T-cell (primary cell): Measurements from ENCODE around the gene CELSR1. TPM values are rescaled to one million over a fixed set of nuclear protein-coding genes. Genes with fewer than 3 reads are reported as not detected.

Experiments used
- ATAC-seq, 4 experiments: fragments of 200-7000 bp in 3 of 4; fragments of 150-1000 bp in 1 of 4; cut with Tn5 transposase; replicated peaks in 1 of 4; 1 replicate in 3 of 4; 2 replicates in 1 of 4; pipeline ENCODE4 v1.10.0; 2021; ENCODE audit warnings: moderate library complexity in 3 of 4, mild to moderate bottlenecking in 2 of 4, moderate number of reproducible peaks in 1 of 4
- CTCF ChIA-PET, 2 donors: fragments of 300-600 bp; sonication (Branson Sonifier 250); formaldehyde crosslinking; loops; one replicate each; lab custom pipeline; 2022; ENCODE audit warnings: antibody characterized with exemption in 2 of 2; lab: Charles Lee
- POLR2A ChIA-PET, 2 donors: fragments of 300-600 bp; sonication (Branson Sonifier 250); formaldehyde crosslinking; loops; one replicate each; lab custom pipeline; 2022; ENCODE audit warnings: antibody characterized with exemption in 2 of 2; lab: Charles Lee
- DNase-seq, 35 experiments: peaks; one replicate each; pipeline versions ENCODE4 v3.0.0 to v3.0.0-alpha.2; 2013 to 2023
- H3K27ac ChIP-seq: one replicate; pipeline ENCODE4 v1.5.1; 2013; ENCODE audit warnings: low read length
- H3K27me3 ChIP-seq, 2 experiments: replicated peaks in 1 of 2; 1 replicate in 1 of 2; 2 replicates in 1 of 2; pipeline versions ENCODE4 v1.6.1 to v1.7.0; 2013; ENCODE audit warnings: low read length in 1 of 2, mixed read lengths in 1 of 2; ENCODE audit not compliant: control insufficient read depth in 2 of 2, insufficient read depth in 2 of 2; ENCODE audit errors: extremely low read depth in 1 of 2
- H3K36me3 ChIP-seq, 2 donors: 1 replicate in 1 of 2; 2 replicates in 1 of 2; pipeline versions ENCODE4 v1.6.1 to v1.7.0; 2013; ENCODE audit warnings: low read length in 1 of 2; ENCODE audit not compliant: control insufficient read depth in 2 of 2, insufficient read depth in 1 of 2; ENCODE audit errors: extremely low read depth in 1 of 2
- H3K4me1 ChIP-seq, 2 experiments: 1 replicate in 1 of 2; 2 replicates in 1 of 2; pipeline versions ENCODE4 v1.6.1 to v1.7.0; 2013; ENCODE audit warnings: low read length in 2 of 2, mixed read lengths in 1 of 2; ENCODE audit not compliant: insufficient read depth in 2 of 2, control insufficient read depth in 1 of 2; ENCODE audit errors: extremely low read depth in 1 of 2
- H3K4me3 ChIP-seq, 2 donors: 1 replicate in 1 of 2; 2 replicates in 1 of 2; pipeline versions ENCODE4 v1.5.1 to v1.7.0; 2013; ENCODE audit warnings: mild to moderate bottlenecking in 2 of 2, low read length in 1 of 2, moderate library complexity in 1 of 2; ENCODE audit not compliant: control insufficient read depth in 1 of 2; ENCODE audit errors: extremely low read depth in 1 of 2
- H3K9me3 ChIP-seq: 2 replicates; pipeline ENCODE4 v1.7.0; 2013
- H3K27ac Mint-ChIP-seq, 2 donors: one replicate each; pipeline ENCODE4 v1.8.0; 2020 to 2021; ENCODE audit warnings: mild to moderate bottlenecking in 2 of 2, mixed read lengths in 2 of 2
- H3K27me3 Mint-ChIP-seq, 2 donors: one replicate each; pipeline ENCODE4 v1.8.0; 2021 to 2022; ENCODE audit warnings: mixed read lengths in 2 of 2
- H3K36me3 Mint-ChIP-seq: one replicate; pipeline ENCODE4 v1.8.0; 2021; ENCODE audit warnings: mixed read lengths
- H3K4me1 Mint-ChIP-seq, 3 donors: one replicate each; pipeline ENCODE4 v1.8.0; 2020 to 2022; ENCODE audit warnings: mixed read lengths in 3 of 3, mild to moderate bottlenecking in 1 of 3
- H3K4me3 Mint-ChIP-seq, 3 donors: one replicate each; pipeline ENCODE4 v1.8.0; 2020 to 2022; ENCODE audit warnings: mild to moderate bottlenecking in 3 of 3, mixed read lengths in 3 of 3, moderate library complexity in 3 of 3
- H3K9me3 Mint-ChIP-seq, 3 donors: one replicate each; pipeline ENCODE4 v1.8.0; 2020 to 2022; ENCODE audit warnings: mixed read lengths in 3 of 3
- WGBS: methylation state at CpG from one replicate; pipeline ENCODE4 v1.1.5; 2013; ENCODE audit warnings: missing lambda C conversion rate; ENCODE audit not compliant: insufficient coverage; 5-methylcytosine and 5-hydroxymethylcytosine counted together
- total RNA-seq, 35 experiments: library from RNA in 6 of 35; stranded (reverse) in 6 of 35; fragments of 120-200 nt in 1 of 35; gene quantifications; one replicate each; pipeline versions ENCODE4 v1.2.1 to v1.2.4 and lab custom pipeline; 2013 to 2026

CELSR1 gene
- total RNA-seq, 5 donors from 2014 or later (not counting 1 experiment from before 2014, with no cell fraction given), result 1.1 to 2.7 (median 1.6) TPM

- ChIA-PET POLR2A (no interaction called here), CTCF (no interaction called here)
- Histone ChIP-seq H3K27me3 (no peaks in the 10 kb centered on the region), H3K4me3 (no peak overlapping the region), H3K9me3 (no peaks in the 10 kb centered on the region), H3K36me3 (peaks cover 43 to 92% of the 10 kb centered on the region in 2 donors), H3K27ac (no peak overlapping the region), H3K4me1 (no peaks in the 10 kb centered on the region)
- Mint-ChIP-seq H3K4me1 (no peaks in the 10 kb centered on the region), H3K9me3 (no peaks in the 10 kb centered on the region), H3K27ac (no peak overlapping the region), H3K36me3 (peaks cover 51% of the 10 kb centered on the region), H3K4me3 (no peak overlapping the region), H3K27me3 (no peaks in the 10 kb centered on the region)
- WGBS, result 96% methylated on average over 17 of the region's 23 CpGs
- ATAC-seq (no peak), DNase-seq (no peak)
Measured at GRCh38 chr22:46351767-46352166, 185.7 kb downstream of the CELSR1 start.

DNA sequence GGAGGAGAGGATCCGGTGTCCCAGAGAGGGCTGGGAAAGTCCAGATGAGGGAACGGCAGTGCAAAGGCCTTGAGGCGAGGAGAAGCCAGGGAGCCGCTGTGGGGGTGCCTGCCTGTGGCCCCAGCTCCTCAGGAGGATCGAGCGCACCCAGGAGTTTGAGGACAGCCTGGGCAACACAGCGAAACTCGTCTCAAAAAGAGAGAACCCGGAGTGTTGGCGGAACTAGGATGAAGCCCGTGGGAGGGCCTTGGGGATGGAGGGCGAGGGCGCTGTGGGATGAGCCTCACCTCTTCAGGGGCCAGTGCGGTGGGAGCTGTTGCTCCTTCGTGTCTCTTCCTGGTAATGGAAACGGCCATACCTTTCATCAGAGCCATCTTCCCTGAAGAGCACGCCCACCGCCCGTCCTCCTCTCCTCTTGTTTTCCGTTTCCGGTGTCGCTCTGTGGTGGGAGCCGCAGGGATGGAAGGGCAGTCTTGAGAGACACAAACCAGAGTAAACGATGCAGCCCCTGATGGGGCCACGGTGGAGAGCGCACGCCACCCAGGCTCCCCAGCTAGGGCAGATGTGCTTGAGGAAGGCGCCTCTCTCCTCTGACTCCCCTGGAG, 186.2 kb downstream of the CELSR1 start:
- CTCF ChIA-PET, result no interaction called here
- Mint-ChIP-seq H3K27me3 (no peaks in the 10 kb centered on the region), H3K4me1 (no peaks in the 10 kb centered on the region), H3K9me3 (no peaks in the 10 kb centered on the region), H3K27ac (no peak overlapping the region), H3K36me3 (peaks cover 56% of the 10 kb centered on the region), H3K4me3 (no peak overlapping the region)
- H3K27ac ChIP-seq, result no peak overlapping the region
- H3K4me1 ChIP-seq, result no peaks in the 10 kb centered on the region
- POLR2A ChIA-PET, result no interaction called here
- H3K9me3 ChIP-seq, result no peaks in the 10 kb centered on the region
- 95% methylated on average over 25 of the region's 28 CpGs for WGBS
- H3K27me3 ChIP-seq, result no peaks in the 10 kb centered on the region
- DNase-seq (no peak), ATAC-seq (no peak)
- no peak overlapping the region for H3K4me3 ChIP-seq
- H3K36me3 ChIP-seq, result peaks cover 42 to 92% of the 10 kb centered on the region in 2 donors

DNA sequence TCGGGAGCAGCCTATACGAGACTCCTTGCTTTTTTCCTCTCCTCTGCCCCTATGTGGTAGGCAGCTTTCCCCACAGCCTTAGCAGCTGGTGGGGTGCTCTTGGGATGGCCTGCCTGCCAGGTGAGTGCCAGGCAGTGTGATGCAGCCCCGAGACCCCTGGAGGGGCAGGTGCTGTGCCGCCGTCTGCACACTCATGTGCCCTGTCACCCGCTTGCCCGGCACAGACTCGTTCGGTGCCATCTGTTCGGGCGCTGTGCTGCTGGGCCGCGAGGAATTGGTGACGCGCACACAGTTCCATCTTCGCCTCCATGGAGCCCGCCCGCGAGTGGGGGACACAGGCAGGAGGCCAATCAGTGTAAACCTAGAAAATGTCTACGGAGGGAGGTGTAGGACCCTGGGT, 186.8 kb downstream of the CELSR1 start:
- DNase-seq (no peak), ATAC-seq (no peak)
- ChIA-PET POLR2A (no interaction called here), CTCF (no interaction called here)
- Histone ChIP-seq H3K4me1 (no peaks in the 10 kb centered on the region), H3K27me3 (no peaks in the 10 kb centered on the region), H3K27ac (no peak overlapping the region), H3K9me3 (no peaks in the 10 kb centered on the region), H3K4me3 (no peak overlapping the region), H3K36me3 (peaks cover 37 to 92% of the 10 kb centered on the region in 2 donors)
- Mint-ChIP-seq H3K36me3 (peaks cover 60% of the 10 kb centered on the region), H3K27me3 (no peaks in the 10 kb centered on the region), H3K4me3 (no peak overlapping the region), H3K9me3 (no peaks in the 10 kb centered on the region), H3K4me1 (no peaks in the 10 kb centered on the region), H3K27ac (no peak overlapping the region)
- WGBS, result 98% methylated on average over 20 of the region's 20 CpGs

DNA sequence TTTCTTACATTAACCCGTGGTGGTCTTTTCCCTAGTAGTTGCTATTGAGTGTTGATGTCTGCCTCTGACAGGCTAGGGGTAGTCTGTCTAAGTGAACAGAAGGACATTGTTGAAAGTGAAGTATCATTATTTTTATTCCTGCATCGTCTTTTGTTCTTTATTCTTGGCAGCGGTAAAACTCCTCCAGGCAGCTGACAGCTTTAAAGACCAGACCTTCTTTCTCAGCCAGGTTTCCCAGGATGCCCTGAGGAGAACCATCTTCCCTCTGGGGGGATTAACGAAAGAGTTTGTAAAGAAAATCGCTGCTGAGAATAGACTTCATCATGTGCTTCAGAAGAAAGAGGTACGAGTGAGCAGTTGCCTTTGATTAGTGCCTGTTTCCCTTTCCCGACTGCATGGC, 187.3 kb downstream of the CELSR1 start:
- ATAC-seq, result no peak
- CTCF ChIA-PET, result no interaction called here
- Mint-ChIP-seq H3K4me3 (no peak overlapping the region), H3K4me1 (no peaks in the 10 kb centered on the region), H3K27ac (no peak overlapping the region), H3K36me3 (peaks cover 55% of the 10 kb centered on the region), H3K9me3 (no peaks in the 10 kb centered on the region), H3K27me3 (no peaks in the 10 kb centered on the region)
- no peaks in the 10 kb centered on the region for H3K27me3 ChIP-seq
- H3K27ac ChIP-seq, result no peak overlapping the region
- H3K4me3 ChIP-seq, result no peak overlapping the region
- no peaks in the 10 kb centered on the region for H3K4me1 ChIP-seq
- POLR2A ChIA-PET, result no interaction called here
- DNase-seq, result no peak
- 100% methylated on average over 1 of the region's 7 CpGs for WGBS
- peaks cover 37 to 92% of the 10 kb centered on the region in 2 donors for H3K36me3 ChIP-seq
- H3K9me3 ChIP-seq, result no peaks in the 10 kb centered on the region

DNA sequence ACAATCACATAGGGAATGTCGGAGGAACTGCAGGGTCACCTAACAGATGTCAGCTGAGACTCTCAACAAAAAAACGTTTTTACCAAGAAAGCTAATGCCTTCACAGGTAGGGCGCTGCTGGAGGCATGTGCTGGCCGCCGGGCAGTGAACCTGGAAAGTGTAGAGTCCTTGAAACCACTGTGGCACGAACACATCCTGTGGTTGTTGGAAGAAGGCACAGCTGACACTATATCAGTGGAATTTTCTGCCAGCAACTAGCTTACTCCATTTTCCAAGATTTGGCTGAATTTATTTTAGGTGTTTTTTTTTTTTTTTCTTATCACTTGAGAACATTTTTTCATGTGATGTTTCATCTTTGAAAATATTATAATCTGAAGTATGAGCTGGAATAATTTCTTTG, 187.7 kb downstream of the CELSR1 start:
- Mint-ChIP-seq H3K4me1 (peaks cover 0 to 2% (median 0%) of the 10 kb centered on the region in 3 donors), H3K9me3 (no peaks in the 10 kb centered on the region), H3K27ac (no peak overlapping the region), H3K36me3 (peaks cover 58% of the 10 kb centered on the region), H3K27me3 (no peaks in the 10 kb centered on the region), H3K4me3 (no peak overlapping the region)
- H3K36me3 ChIP-seq, result peaks cover 37 to 91% of the 10 kb centered on the region in 2 donors
- no peaks in the 10 kb centered on the region for H3K9me3 ChIP-seq
- no peak overlapping the region for H3K4me3 ChIP-seq
- ChIA-PET POLR2A (no interaction called here), CTCF (no interaction called here)
- no peaks in the 10 kb centered on the region for H3K27me3 ChIP-seq
- DNase-seq (no peak), ATAC-seq (no peak)
- H3K4me1 ChIP-seq, result no peaks in the 10 kb centered on the region
- H3K27ac ChIP-seq, result no peak overlapping the region
- 96% methylated on average over 3 of the region's 6 CpGs for WGBS

DNA sequence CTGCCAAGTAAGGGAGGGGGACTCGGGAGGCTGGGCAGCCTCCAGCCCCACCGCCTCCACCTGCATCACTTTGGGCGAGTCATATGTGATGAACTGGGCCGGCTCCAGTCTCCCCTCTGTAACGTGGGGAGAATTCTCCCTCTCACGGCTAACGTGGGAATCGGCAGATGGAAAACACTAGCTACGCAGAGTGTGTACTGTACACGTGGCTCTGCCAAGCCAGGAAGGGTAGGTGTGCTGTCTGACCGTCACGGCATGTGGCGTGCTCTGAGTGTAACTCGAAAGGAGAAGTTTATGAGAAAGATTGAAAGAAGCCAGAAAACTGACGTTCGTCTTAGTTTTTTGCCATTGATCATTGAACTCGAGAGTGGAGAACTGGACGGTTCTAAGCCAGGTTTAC, 188.2 kb downstream of the CELSR1 start:
- Histone ChIP-seq H3K27me3 (no peaks in the 10 kb centered on the region), H3K9me3 (no peaks in the 10 kb centered on the region), H3K36me3 (peaks cover 37 to 91% of the 10 kb centered on the region in 2 donors), H3K27ac (no peak overlapping the region), H3K4me3 (no peak overlapping the region), H3K4me1 (no peaks in the 10 kb centered on the region)
- 97% methylated on average over 15 of the region's 18 CpGs for whole genome bisulfite sequencing
- ChIA-PET CTCF (no interaction called here), POLR2A (no interaction called here)
- H3K36me3 Mint-ChIP-seq, result peaks cover 61% of the 10 kb centered on the region
- ATAC-seq (no peak), DNase-seq (no peak)
- no peaks in the 10 kb centered on the region for H3K27me3 Mint-ChIP-seq
- H3K27ac Mint-ChIP-seq, result no peak overlapping the region
- no peaks in the 10 kb centered on the region for H3K9me3 Mint-ChIP-seq
- no peak overlapping the region for H3K4me3 Mint-ChIP-seq
- H3K4me1 Mint-ChIP-seq, result peaks cover 0 to 3% (median 2%) of the 10 kb centered on the region in 3 donors
